GM23248 (cell line): ENCODE results near the gene GJD4. TPM values are rescaled to one million over a fixed set of nuclear protein-coding genes. Genes with fewer than 3 reads are reported as not detected.

Experiments
- DNase-seq: peaks from one replicate; pipeline ENCODE4 v3.0.0-alpha.2; 2015
- H2AFZ ChIP-seq: fragments of 200-600 bp; sonication (generic); 2 replicates; pipeline ENCODE4 v1.6.1; 2016; ENCODE audit warnings: antibody characterized with exemption
- H3F3A ChIP-seq: fragments of 200-600 bp; sonication (generic); 2 replicates; pipeline ENCODE4 v1.6.1; 2016; ENCODE audit warnings: mild to moderate bottlenecking, antibody characterized with exemption, mixed run types; ENCODE audit not compliant: insufficient read depth
- H3K27ac ChIP-seq: fragments of 200-600 bp; sonication (generic); 2 replicates; pipeline ENCODE4 v1.5.1; 2016; ENCODE audit warnings: mild to moderate bottlenecking
- H3K27me3 ChIP-seq: fragments of 200-600 bp; sonication (generic); replicated peaks from 2 replicates; pipeline ENCODE4 v1.6.1; 2016; ENCODE audit warnings: mild to moderate bottlenecking; ENCODE audit not compliant: insufficient read depth
- H3K36me3 ChIP-seq: fragments of 200-600 bp; sonication (generic); 2 replicates; pipeline ENCODE4 v1.6.1; 2016; ENCODE audit warnings: low read depth, mild to moderate bottlenecking
- H3K4me1 ChIP-seq: fragments of 200-600 bp; sonication (generic); 2 replicates; pipeline ENCODE4 v1.6.1; 2016; ENCODE audit warnings: mild to moderate bottlenecking; ENCODE audit not compliant: insufficient read depth
- H3K4me2 ChIP-seq: fragments of 200-600 bp; sonication (generic); one replicate; pipeline ENCODE4 v1.6.1; 2016; ENCODE audit warnings: mild to moderate bottlenecking; ENCODE audit not compliant: unreplicated experiment
- H3K4me3 ChIP-seq: fragments of 200-600 bp; sonication (generic); 2 replicates; pipeline ENCODE4 v1.5.1; 2016; ENCODE audit warnings: mild to moderate bottlenecking
- H3K79me2 ChIP-seq: fragments of 200-600 bp; sonication (generic); 2 replicates; pipeline ENCODE4 v1.6.1; 2016; ENCODE audit warnings: mild to moderate bottlenecking; ENCODE audit not compliant: insufficient read depth
- H3K9ac ChIP-seq: fragments of 200-600 bp; sonication (generic); 2 replicates; pipeline ENCODE4 v1.6.1; 2016; ENCODE audit warnings: mild to moderate bottlenecking
- H3K9me2 ChIP-seq: fragments of 200-600 bp; sonication (generic); 2 replicates; pipeline ENCODE4 v1.6.1; 2016; ENCODE audit warnings: mixed run types, mild to moderate bottlenecking, moderate library complexity; ENCODE audit not compliant: insufficient read depth
- H3K9me3 ChIP-seq: fragments of 200-600 bp; sonication (generic); one replicate; pipeline ENCODE4 v1.6.1; 2017; ENCODE audit warnings: low read depth
- H4K20me1 ChIP-seq: fragments of 200-600 bp; sonication (generic); 2 replicates; pipeline ENCODE4 v1.6.0; 2016; ENCODE audit not compliant: insufficient read depth
- EZH2 ChIP-seq: fragments of 200-600 bp; sonication (generic); IDR thresholded peaks from 2 replicates; pipeline ENCODE4 v1.6.1; 2018; ENCODE audit warnings: antibody characterized with exemption, mild to moderate bottlenecking; ENCODE audit not compliant: insufficient read depth, poor library complexity, severe bottlenecking
- EZH2phosphoT487 ChIP-seq: fragments of 200-600 bp; sonication (generic); IDR thresholded peaks from 2 replicates; pipeline ENCODE4 v1.6.1; 2018; ENCODE audit warnings: antibody characterized with exemption, moderate library complexity, mild to moderate bottlenecking, low read depth; ENCODE audit not compliant: insufficient read depth
- WGBS, 2 experiments: methylation state at CpG; one replicate each; pipeline ENCODE4 v1.1.6; 2015 to 2017; ENCODE audit warnings: low lambda C conversion rate in 2 of 2, low coverage in 1 of 2; ENCODE audit errors: missing lambda C conversion rate in 2 of 2; 5-methylcytosine and 5-hydroxymethylcytosine counted together
- in situ Hi-C: fragments of 300-500 bp; cut with MboI; formaldehyde crosslinking; loops from 2 replicates; pipeline ENCODE4 v1.15.0; 2020
- polyA plus RNA-seq: library from polyadenylated mRNA; unstranded; fragments of >200 nt; fragmentation: Nextera tagmentation; extraction: Ambion mirVana; gene quantifications from 2 replicates; pipeline ENCODE4 v1.2.1, GENCODE V29; 2016
- total RNA-seq: library from RNA; depleted of rRNA; stranded (reverse); fragments of >200 nt; shearing (Covaris generic); gene quantifications from 2 replicates; pipeline ENCODE4 v1.2.3, GENCODE V29; 2014; rRNA removed

Gene GJD4
- total RNA-seq = not detected in 2 replicates
- not detected in 2 replicates for polyA plus RNA-seq

GRCh38 chr10:35605191-35605590 lies at the start of gene GJD4:
GJD4 (plus strand) TSS chr10:35605341; CDS start chr10:35605568, 227 bp downstream.
- Histone ChIP-seq H3K36me3 (no peaks in the 10 kb centered on the region), H3K9me2 (no peaks in the 10 kb centered on the region), H3K27me3 (no peaks in the 10 kb centered on the region; the same call in 1 of the 2 replicates), H3K27ac (no peak within 1 kb of the TSS), H3K4me1 (peaks cover 7% of the 10 kb centered on the region), H3F3A (no peaks in the 10 kb centered on the region), H2AFZ (no peak within 1 kb of the TSS), H3K79me2 (no peaks in the 10 kb centered on the region), H3K4me3 (no peak within 1 kb of the TSS), H3K9me3 (no peaks in the 10 kb centered on the region), H3K4me2 (no peak within 1 kb of the TSS), H4K20me1 (no peaks in the 10 kb centered on the region), H3K9ac (no peak within 1 kb of the TSS)
- in situ Hi-C loops = no loop called here
- DNase-seq = no peak
- no peak for TF ChIP-seq EZH2
- no peak for TF ChIP-seq EZH2phosphoT487
- WGBS, 2 experiments = 68 to 69% methylated on average over 8 of the region's 8 CpGs

- no peaks in the 10 kb centered on the region for H4K20me1 ChIP-seq
- no peak overlapping the region for H3K4me3 ChIP-seq
- no peaks in the 10 kb centered on the region for H3F3A ChIP-seq
- H3K4me2 ChIP-seq = no peak overlapping the region
- H2AFZ ChIP-seq = no peak overlapping the region
- H3K9me2 ChIP-seq = no peaks in the 10 kb centered on the region
- H3K36me3 ChIP-seq = no peaks in the 10 kb centered on the region; the same call in 1 of the 2 replicates
- H3K9me3 ChIP-seq = no peaks in the 10 kb centered on the region
- peak; percentile 25 for DNase-seq
- H3K4me1 ChIP-seq = peaks cover 11% of the 10 kb centered on the region
- H3K27me3 ChIP-seq = no peaks in the 10 kb centered on the region
- peaks cover 24% of the 10 kb centered on the region for H3K79me2 ChIP-seq
- in situ Hi-C loops = loop anchor here (25.0 kb wide), 1 partner anchor 444 kb away; no protein-coding TSS in a partner anchor
- H3K9ac ChIP-seq = no peak overlapping the region
- TF ChIP-seq EZH2 (no peak), EZH2phosphoT487 (no peak)
- 93 to 99% methylated on average over 6 of the region's 6 CpGs for WGBS, 2 experiments
- no peak overlapping the region for H3K27ac ChIP-seq
Observed at GRCh38 chr10:35555962-35556930, 48.9 kb upstream of the GJD4 start.

GRCh38 chr10:35558276-35558675 lies 46.9 kb upstream of the GJD4 start:
- Histone ChIP-seq H2AFZ (no peak overlapping the region), H3K36me3 (no peaks in the 10 kb centered on the region; the same call in 1 of the 2 replicates), H3K9me3 (no peaks in the 10 kb centered on the region), H3F3A (no peaks in the 10 kb centered on the region), H3K9ac (no peak overlapping the region), H3K4me3 (no peak overlapping the region), H3K79me2 (0 out of 2 replicates have a peak, but pooled peaks cover 8% of the 10 kb centered on the region), H3K4me2 (no peak overlapping the region), H3K27me3 (no peaks in the 10 kb centered on the region), H4K20me1 (no peaks in the 10 kb centered on the region), H3K4me1 (peaks cover 4% of the 10 kb centered on the region; the same call in 1 of the 2 replicates), H3K27ac (no peak overlapping the region), H3K9me2 (no peaks in the 10 kb centered on the region)
- in situ Hi-C loops = loop anchor here (25.0 kb wide), 1 partner anchor 446 kb away; no protein-coding TSS in a partner anchor
- TF ChIP-seq EZH2phosphoT487 = no peak
- no peak for TF ChIP-seq EZH2
- no peak for DNase-seq
- 100% methylated on average over 1 of the region's 1 CpG for WGBS, 2 experiments

GRCh38 chr10:35559416-35559815 lies 45.7 kb upstream of the GJD4 start:
- WGBS, 2 experiments = 86 to 93% methylated on average over 5 of the region's 5 CpGs
- Histone ChIP-seq H3K4me3 (no peak overlapping the region), H3K36me3 (no peaks in the 10 kb centered on the region; the same call in 1 of the 2 replicates), H3K4me2 (no peak overlapping the region), H3F3A (no peaks in the 10 kb centered on the region), H2AFZ (no peak overlapping the region), H3K9me3 (no peaks in the 10 kb centered on the region), H4K20me1 (no peaks in the 10 kb centered on the region), H3K9me2 (no peaks in the 10 kb centered on the region), H3K27ac (no peak overlapping the region), H3K9ac (no peak overlapping the region), H3K79me2 (peaks cover 16% of the 10 kb centered on the region; the same call in 1 of the 2 replicates), H3K27me3 (no peaks in the 10 kb centered on the region), H3K4me1 (peaks cover 8% of the 10 kb centered on the region)
- DNase-seq = no peak
- in situ Hi-C loops = loop anchor here (25.0 kb wide), 1 partner anchor 447 kb away; no protein-coding TSS in a partner anchor
- TF ChIP-seq EZH2phosphoT487 (no peak), EZH2 (no peak)
